ENCODE results near the gene DBP.
"Not testable (repeated sequence)": the region's sequence is repeated elsewhere in the genome, so short reads cannot be mapped to it uniquely, and the experiment has no call there.

The DBP gene

GRCh38 chr19:48632692-48633147, 4.5 kb downstream of the DBP start:
- CTCF ChIA-PET, result interaction anchor here (2.2 to 2.7 kb wide), 2 partner anchors 9 to 13 kb away, joined by 5 to 20 read pairs; partner anchors contain the start of gene CA11
- no peak for TF ChIP-seq CTCF (IDR thresholded peaks at IDR 0.05; ENCODE audit: control extremely low read depth, extremely low read depth, low read depth, missing control alignments)
- POLR2A ChIA-PET, result interaction anchor here (0.7 to 3.4 kb wide), 3 partner anchors 11 to 277 kb away, joined by 5 to 16 read pairs (median 7); partner anchors contain the start of genes RPL18 and SPHK2
- no peak for DNase-seq (ENCODE audit: extremely low spot score)

DNA sequence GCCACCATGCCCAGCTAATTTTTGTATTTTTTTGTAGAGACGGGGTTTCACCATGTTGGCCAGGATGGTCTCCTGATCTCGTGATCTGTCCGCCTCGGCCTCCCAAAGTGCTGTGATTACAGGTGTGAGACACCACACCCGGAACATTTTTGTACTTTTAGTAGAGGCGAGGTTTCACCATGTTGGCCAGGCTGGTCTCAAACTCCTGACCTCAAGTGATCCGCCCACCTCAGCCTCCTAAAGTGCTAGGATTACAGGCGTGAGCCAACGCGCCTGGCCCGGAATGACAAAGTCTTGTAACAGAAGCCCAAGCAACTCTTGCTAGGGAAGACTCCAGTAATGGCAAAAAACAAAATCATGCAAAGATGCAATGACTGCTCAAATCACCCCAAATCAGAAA, 4.9 kb downstream of the DBP start:
- ChIA-PET POLR2A (interaction anchor here (0.7 to 3.4 kb wide), 2 partner anchors 10 to 13 kb away, joined by 5 to 16 read pairs; partner anchors contain the start of genes RPL18 and SPHK2), CTCF (interaction anchor here (1.0 to 2.2 kb wide), 2 partner anchors 14 to 24 kb away, joined by 4 to 5 read pairs; partner anchors contain the start of gene CA11)
- DNase-seq (ENCODE audit: extremely low spot score), result not testable (repeated sequence)

GRCh38 chr19:48631225-48631624, 6.0 kb downstream of the DBP start:
- CTCF ChIA-PET, result interaction anchor here (1.0 to 2.2 kb wide), 2 partner anchors 15 to 23 kb away, joined by 4 to 5 read pairs; partner anchors contain the start of gene CA11
- DNase-seq (ENCODE audit: extremely low spot score), result no peak
- TF ChIP-seq CTCF (IDR thresholded peaks at IDR 0.05; ENCODE audit: control extremely low read depth, extremely low read depth, low read depth, missing control alignments), result no peak
- POLR2A ChIA-PET, result interaction anchor here (1.4 to 3.4 kb wide), 2 partner anchors 12 kb away, joined by 5 to 16 read pairs; partner anchors contain the start of genes RPL18 and SPHK2

DNA sequence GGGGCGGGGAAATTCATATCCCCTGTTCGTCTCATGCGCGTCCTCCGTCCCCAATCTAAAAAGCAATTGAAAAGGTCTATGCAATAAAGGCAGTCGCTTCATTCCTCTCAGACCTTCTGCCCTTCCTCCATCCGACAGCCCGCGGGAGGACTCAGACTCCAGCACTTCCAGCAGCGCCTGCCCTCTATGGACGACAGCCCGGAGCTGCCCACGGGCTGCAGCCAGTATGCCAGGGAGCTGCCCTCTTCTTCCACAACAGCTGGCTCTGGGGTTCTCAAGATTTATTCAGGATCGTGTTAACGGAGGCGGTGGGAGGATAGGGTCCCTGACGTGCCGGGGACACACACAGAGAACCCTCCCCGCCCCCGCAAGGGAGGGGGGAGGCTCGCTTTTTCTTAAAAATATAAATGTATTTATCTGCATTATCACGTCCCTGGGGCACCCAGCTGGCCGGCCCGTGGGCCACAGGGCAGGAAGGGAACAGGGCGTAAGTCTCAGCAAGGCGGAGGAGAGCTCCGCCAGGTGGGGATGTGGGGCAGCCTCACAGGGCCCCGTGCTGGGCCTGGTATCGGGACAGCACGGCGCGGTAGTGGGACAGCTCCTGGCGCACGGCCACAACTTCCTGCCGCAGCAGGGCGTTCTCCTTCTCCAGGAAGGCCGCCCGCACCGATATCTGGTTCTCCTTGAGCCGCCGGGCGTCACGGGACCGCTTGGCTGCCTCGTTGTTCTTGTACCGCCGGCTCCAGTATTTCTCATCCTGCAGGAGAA, 6.7 kb downstream of the DBP start:
- TF ChIP-seq CTCF (IDR thresholded peaks at IDR 0.05; ENCODE audit: control extremely low read depth, extremely low read depth, low read depth, missing control alignments), result no peak
- ChIA-PET CTCF (no interaction called here), POLR2A (interaction anchor here (1.4 kb wide), 1 partner anchor 11 kb away, joined by 5 read pairs; the partner anchor contains the start of genes RPL18 and SPHK2)
- DNase-seq (ENCODE audit: extremely low spot score), result no peak

DNA sequence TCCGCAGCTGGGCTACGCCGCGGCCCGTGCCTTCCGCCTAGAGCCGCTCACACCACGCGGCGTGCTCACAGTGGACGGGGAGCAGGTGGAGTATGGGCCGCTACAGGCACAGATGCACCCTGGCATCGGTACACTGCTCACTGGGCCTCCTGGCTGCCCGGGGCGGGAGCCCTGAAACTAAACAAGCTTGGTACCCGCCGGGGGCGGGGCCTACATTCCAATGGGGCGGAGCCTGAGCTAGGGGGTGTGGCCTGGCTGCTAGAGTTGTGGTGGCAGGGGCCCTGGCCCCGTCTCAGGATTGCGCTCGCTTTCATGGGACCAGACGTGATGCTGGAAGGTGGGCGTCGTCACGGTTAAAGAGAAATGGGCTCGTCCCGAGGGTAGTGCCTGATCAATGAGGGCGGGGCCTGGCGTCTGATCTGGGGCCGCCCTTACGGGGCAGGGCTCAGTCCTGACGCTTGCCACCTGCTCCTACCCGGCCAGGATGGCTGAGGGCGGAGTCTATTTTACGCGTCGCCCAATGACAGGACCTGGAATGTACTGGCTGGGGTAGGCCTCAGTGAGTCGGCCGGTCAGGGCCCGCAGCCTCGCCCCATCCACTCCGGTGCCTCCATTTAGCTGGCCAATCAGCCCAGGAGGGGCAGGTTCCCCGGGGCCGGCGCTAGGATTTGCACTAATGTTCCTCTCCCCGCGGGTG, 7.4 kb downstream of the DBP start:
- CTCF ChIA-PET, result no interaction called here
- POLR2A ChIA-PET, result interaction anchor here (1.4 kb wide), 1 partner anchor 11 kb away, joined by 5 read pairs; the partner anchor contains the start of genes RPL18 and SPHK2
- DNase-seq (ENCODE audit: extremely low spot score), result no peak
- TF ChIP-seq CTCF (IDR thresholded peaks at IDR 0.05; ENCODE audit: control extremely low read depth, extremely low read depth, low read depth, missing control alignments), result no peak

DNA sequence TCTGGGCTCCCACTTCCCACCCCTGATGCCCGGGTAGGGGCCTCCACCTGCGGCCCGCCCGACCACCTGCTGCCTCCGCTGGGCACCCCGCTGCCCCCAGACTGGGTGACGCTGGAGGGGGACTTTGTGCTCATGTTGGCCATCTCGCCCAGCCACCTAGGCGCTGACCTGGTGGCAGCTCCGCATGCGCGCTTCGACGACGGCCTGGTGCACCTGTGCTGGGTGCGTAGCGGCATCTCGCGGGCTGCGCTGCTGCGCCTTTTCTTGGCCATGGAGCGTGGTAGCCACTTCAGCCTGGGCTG, 7.9 kb downstream of the DBP start:
- POLR2A ChIA-PET, result no interaction called here
- no peak for DNase-seq (ENCODE audit: extremely low spot score)
- TF ChIP-seq CTCF (IDR thresholded peaks at IDR 0.05; ENCODE audit: control extremely low read depth, extremely low read depth, low read depth, missing control alignments), result no peak
- CTCF ChIA-PET, result no interaction called here
